ENCODE measurements around the gene LSM2. TPM values are rescaled to one million over a fixed set of nuclear protein-coding genes. Genes with fewer than 3 reads are reported as not detected.

Gene LSM2
- total and polyA plus RNA-seq, 9 of the 15 experiments (the other 6 are each of a cell fraction or from before 2014, with no cell fraction given): 154 to 407 (median 223) TPM

DNA sequence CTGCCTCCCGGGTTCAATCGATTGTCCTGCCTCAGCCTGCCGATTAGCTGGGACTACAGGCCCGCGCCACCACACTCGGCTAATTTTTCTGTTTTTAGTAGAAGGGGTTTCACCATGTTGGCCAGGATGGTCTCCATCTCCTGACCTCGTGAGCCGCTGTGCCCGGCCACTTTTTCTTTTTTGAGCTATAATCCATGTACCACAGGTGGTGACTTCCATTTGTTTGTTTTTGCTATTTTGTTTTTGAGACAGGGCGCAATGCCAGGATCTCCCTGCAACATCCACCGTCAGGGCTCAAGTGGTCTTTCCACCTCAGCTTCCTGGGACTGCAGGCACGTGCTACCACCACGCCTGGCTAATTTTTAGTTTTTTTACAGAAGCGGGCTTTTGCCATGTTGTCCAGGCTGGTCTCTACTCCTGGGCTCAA lies 29.3 kb upstream of the LSM2 start (continued):
- TF ChIP-seq CBFA2T3 (IDR thresholded peaks at IDR 0.05) (no peak), ZC3H4 (CRISPR knock-in tag; IDR thresholded peaks at IDR 0.05; ENCODE audit: borderline replicate concordance) (peak; percentile 64; the same call in 1 of the 2 replicates), TAL1 (IDR thresholded peaks at IDR 0.05) (peak; percentile 4; the same call in 1 of the 2 replicates), NUFIP1 (IDR thresholded peaks at IDR 0.05; ENCODE audit: partially characterized antibody) (no peak), PHF8 (IDR thresholded peaks at IDR 0.05; ENCODE audit: borderline replicate concordance, low read length) (0 out of 2 replicates have a peak, but pooled peaks have one; percentile 19), FOXA1 (IDR thresholded peaks at IDR 0.05; ENCODE audit: borderline replicate concordance) (no peak), ERF (CRISPR knock-in tag; IDR thresholded peaks at IDR 0.05) (0 out of 2 replicates have a peak, but pooled peaks have one; percentile 63), POLR2AphosphoS5 (IDR thresholded peaks at IDR 0.05; ENCODE audit: control insufficient read depth, insufficient read depth, low read depth, low read length) (no peak), ZNF764 (CRISPR knock-in tag; IDR thresholded peaks at IDR 0.05; ENCODE audit: low read depth) (0 out of 2 replicates have a peak, but pooled peaks have one; percentile 35), MTA3 (IDR thresholded peaks at IDR 0.05; ENCODE audit: borderline replicate concordance) (peak; percentile 31; the same call in 1 of the 2 replicates), MEF2A (IDR thresholded peaks at IDR 0.05; ENCODE audit: control insufficient read depth, low read depth, low read length) (no peak), MYC (IDR thresholded peaks at IDR 0.05; ENCODE audit: low read depth, low read length) (peak; percentile 59; the same call in 1 of the 2 replicates), MYC (CRISPR knock-in tag; IDR thresholded peaks at IDR 0.05; ENCODE audit: borderline replicate concordance, low read depth) (no peak), XRCC4 (IDR thresholded peaks at IDR 0.05; ENCODE audit: extremely low read depth, insufficient read depth, insufficient read length) (no peak), KHSRP (IDR thresholded peaks at IDR 0.05) (peak; percentile 21; the same call in 1 of the 2 replicates), ZNF165 (CRISPR knock-in tag; IDR thresholded peaks at IDR 0.05; ENCODE audit: borderline replicate concordance) (no peak), POLR2AphosphoS2 (IDR thresholded peaks at IDR 0.05; ENCODE audit: low read length) (0 out of 2 replicates have a peak, but pooled peaks have one; percentile 63), WHSC1 (IDR thresholded peaks at IDR 0.05; ENCODE audit: low read length) (no peak)
- TF ChIP-seq, protein P1, sequence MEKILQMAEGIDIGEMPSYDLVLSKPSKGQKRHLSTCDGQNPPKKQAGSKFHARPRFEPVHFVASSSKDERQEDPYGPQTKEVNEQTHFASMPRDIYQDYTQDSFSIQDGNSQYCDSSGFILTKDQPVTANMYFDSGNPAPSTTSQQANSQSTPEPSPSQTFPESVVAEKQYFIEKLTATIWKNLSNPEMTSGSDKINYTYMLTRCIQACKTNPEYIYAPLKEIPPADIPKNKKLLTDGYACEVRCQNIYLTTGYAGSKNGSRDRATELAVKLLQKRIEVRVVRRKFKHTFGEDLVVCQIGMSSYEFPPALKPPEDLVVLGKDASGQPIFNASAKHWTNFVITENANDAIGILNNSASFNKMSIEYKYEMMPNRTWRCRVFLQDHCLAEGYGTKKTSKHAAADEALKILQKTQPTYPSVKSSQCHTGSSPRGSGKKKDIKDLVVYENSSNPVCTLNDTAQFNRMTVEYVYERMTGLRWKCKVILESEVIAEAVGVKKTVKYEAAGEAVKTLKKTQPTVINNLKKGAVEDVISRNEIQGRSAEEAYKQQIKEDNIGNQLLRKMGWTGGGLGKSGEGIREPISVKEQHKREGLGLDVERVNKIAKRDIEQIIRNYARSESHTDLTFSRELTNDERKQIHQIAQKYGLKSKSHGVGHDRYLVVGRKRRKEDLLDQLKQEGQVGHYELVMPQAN (IDR thresholded peaks at IDR 0.05; ENCODE audit: borderline replicate concordance): peak; percentile 86
- TF ChIP-seq, protein P2, sequence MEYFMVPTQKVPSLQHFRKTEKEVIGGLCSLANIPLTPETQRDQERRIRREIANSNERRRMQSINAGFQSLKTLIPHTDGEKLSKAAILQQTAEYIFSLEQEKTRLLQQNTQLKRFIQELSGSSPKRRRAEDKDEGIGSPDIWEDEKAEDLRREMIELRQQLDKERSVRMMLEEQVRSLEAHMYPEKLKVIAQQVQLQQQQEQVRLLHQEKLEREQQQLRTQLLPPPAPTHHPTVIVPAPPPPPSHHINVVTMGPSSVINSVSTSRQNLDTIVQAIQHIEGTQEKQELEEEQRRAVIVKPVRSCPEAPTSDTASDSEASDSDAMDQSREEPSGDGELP (CRISPR knock-in tag; IDR thresholded peaks at IDR 0.05; ENCODE audit: borderline replicate concordance): peak; percentile 48; the same call in 1 of the 2 replicates
- TF ChIP-seq, protein P3, sequence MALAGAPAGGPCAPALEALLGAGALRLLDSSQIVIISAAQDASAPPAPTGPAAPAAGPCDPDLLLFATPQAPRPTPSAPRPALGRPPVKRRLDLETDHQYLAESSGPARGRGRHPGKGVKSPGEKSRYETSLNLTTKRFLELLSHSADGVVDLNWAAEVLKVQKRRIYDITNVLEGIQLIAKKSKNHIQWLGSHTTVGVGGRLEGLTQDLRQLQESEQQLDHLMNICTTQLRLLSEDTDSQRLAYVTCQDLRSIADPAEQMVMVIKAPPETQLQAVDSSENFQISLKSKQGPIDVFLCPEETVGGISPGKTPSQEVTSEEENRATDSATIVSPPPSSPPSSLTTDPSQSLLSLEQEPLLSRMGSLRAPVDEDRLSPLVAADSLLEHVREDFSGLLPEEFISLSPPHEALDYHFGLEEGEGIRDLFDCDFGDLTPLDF (CRISPR knock-in tag; IDR thresholded peaks at IDR 0.05): peak; percentile 50
- TF ChIP-seq, protein P4, sequence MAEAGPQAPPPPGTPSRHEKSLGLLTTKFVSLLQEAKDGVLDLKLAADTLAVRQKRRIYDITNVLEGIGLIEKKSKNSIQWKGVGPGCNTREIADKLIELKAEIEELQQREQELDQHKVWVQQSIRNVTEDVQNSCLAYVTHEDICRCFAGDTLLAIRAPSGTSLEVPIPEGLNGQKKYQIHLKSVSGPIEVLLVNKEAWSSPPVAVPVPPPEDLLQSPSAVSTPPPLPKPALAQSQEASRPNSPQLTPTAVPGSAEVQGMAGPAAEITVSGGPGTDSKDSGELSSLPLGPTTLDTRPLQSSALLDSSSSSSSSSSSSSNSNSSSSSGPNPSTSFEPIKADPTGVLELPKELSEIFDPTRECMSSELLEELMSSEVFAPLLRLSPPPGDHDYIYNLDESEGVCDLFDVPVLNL (CRISPR knock-in tag; IDR thresholded peaks at IDR 0.05; ENCODE audit: low read depth): peak; percentile 52; the same call in 1 of the 2 replicates
